HEK293T (cell line): ENCODE results near the gene ANKRD65.

Source experiments
- CTCF ChIA-PET: fragments of 350-600 bp; formaldehyde crosslinking; extraction: SDS; loops from one replicate; lab custom pipeline; 2021; ENCODE audit warnings: antibody characterized with exemption, inconsistent platforms; lab: Yijun Ruan, JAX
- POLR2A ChIA-PET: fragments of 350-600 bp; formaldehyde crosslinking; extraction: SDS; loops from one replicate; lab custom pipeline; 2020; ENCODE audit warnings: antibody characterized with exemption, inconsistent platforms; lab: Yijun Ruan, JAX
- DNase-seq: peaks from one replicate; pipeline ENCODE4 v3.0.0; 2012; ENCODE audit warnings: mixed read lengths; ENCODE audit errors: extremely low spot score
- ARNT ChIP-seq: fragments of 450-650 bp; IDR thresholded peaks from 2 replicates; pipeline ENCODE4 v1.6.1; 2017; ENCODE audit warnings: mild to moderate bottlenecking
- BHLHE40 ChIP-seq: fragments of 450-650 bp; IDR thresholded peaks from 2 replicates; pipeline ENCODE4 v1.6.1; 2016; ENCODE audit warnings: mild to moderate bottlenecking, moderate library complexity, borderline replicate concordance
- CTBP1 ChIP-seq: fragments of 450-650 bp; IDR thresholded peaks from 2 replicates; pipeline ENCODE4 v1.6.1; 2016; ENCODE audit warnings: borderline replicate concordance
- ELF4 ChIP-seq: fragments of 450-650 bp; IDR thresholded peaks from 2 replicates; pipeline ENCODE4 v1.6.1; 2017; ENCODE audit warnings: antibody characterized with exemption
- FOXA1 ChIP-seq: fragments of 450-650 bp; IDR thresholded peaks from 2 replicates; pipeline ENCODE4 v1.6.1; 2016; ENCODE audit warnings: mild to moderate bottlenecking
- FOXK2 ChIP-seq: fragments of 450-650 bp; IDR thresholded peaks from 2 replicates; pipeline ENCODE4 v1.6.1; 2016; ENCODE audit warnings: mild to moderate bottlenecking
- FOXM1 ChIP-seq: fragments of 450-650 bp; IDR thresholded peaks from 2 replicates; pipeline ENCODE4 v1.6.1; 2017; ENCODE audit warnings: mild to moderate bottlenecking, borderline replicate concordance
- HDGF ChIP-seq: fragments of 450-650 bp; IDR thresholded peaks from 2 replicates; pipeline ENCODE4 v1.6.1; 2017; ENCODE audit warnings: antibody characterized with exemption, borderline replicate concordance
- L3MBTL2 ChIP-seq: fragments of 450-650 bp; conservative IDR thresholded peaks from 2 replicates; pipeline ENCODE4 v1.6.1; 2016; ENCODE audit warnings: mild to moderate bottlenecking
- LEF1 ChIP-seq: fragments of 450-650 bp; IDR thresholded peaks from 2 replicates; pipeline ENCODE4 v1.6.1; 2017; ENCODE audit warnings: mild to moderate bottlenecking, borderline replicate concordance
- NFRKB ChIP-seq: fragments of 450-650 bp; IDR thresholded peaks from 2 replicates; pipeline ENCODE4 v1.6.1; 2016; ENCODE audit warnings: mild to moderate bottlenecking, moderate library complexity
- SP1 ChIP-seq: fragments of 450-650 bp; IDR thresholded peaks from 2 replicates; pipeline ENCODE4 v1.6.1; 2017
- SUZ12 ChIP-seq: fragments of 450-650 bp; IDR thresholded peaks from 2 replicates; pipeline ENCODE4 v1.6.1; 2016; ENCODE audit warnings: mild to moderate bottlenecking
- TARDBP ChIP-seq: fragments of 450-650 bp; IDR thresholded peaks from 2 replicates; pipeline ENCODE4 v1.6.1; 2016
- ZNF384 ChIP-seq: fragments of 450-650 bp; IDR thresholded peaks from 2 replicates; pipeline ENCODE4 v1.6.1; 2016
- TF ChIP-seq, protein P1 (sequence below): fragments of 450-650 bp; IDR thresholded peaks from 2 replicates; pipeline ENCODE4 v1.6.1; 2016

Gene ANKRD65

DNA sequence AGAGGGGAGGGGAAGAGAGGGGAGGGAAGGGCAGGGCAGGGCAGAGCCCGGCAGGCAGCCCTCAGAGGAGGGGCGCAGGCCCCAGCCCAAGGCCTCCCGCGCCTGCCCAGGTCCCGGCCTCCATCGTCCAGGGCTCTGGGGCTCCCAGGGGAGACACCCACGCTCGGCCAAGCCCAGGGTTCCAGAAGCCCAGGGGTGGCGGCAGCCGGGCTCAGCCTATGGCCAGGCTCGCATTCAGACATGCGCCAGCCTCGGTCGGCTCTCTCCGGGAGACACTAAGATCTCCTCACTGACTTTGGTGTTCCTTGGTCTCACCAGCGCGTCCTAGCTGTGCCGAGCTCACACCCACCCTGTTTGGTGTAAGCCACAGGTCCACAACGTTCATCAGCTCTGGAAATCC lies 7.1 kb upstream of the ANKRD65 start:
- POLR2A ChIA-PET, result no interaction called here
- peak; percentile 5 for DNase-seq
- CTCF ChIA-PET, result no interaction called here
- TF ChIP-seq SUZ12 (no peak), HDGF (no peak), NFRKB (no peak), LEF1 (no peak), L3MBTL2 (no peak), SP1 (no peak), ELF4 (no peak), FOXM1 (no peak), FOXA1 (no peak), TARDBP (no peak), BHLHE40 (no peak), ARNT (no peak), CTBP1 (no peak)

DNA sequence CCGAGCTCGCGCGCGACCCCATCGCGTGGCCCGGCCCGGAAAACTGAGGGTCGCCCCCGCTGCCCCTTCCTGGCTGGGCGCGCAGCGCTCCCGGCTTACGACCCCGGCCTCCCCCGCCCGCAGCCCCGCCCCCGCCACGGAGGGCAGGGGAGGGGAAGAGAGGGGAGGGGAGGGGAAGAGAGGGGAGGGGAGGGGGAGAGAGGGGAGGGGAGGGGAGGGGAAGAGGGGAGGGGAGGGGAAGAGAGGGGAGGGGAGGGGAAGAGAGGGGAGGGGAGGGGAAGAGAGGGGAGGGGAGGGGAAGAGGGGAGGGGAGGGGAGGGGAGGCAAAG lies 6.7 kb upstream of the ANKRD65 start:
- CTCF ChIA-PET, result no interaction called here
- no peak for TF ChIP-seq BHLHE40
- TF ChIP-seq LEF1, result no peak
- TF ChIP-seq, protein P1, sequence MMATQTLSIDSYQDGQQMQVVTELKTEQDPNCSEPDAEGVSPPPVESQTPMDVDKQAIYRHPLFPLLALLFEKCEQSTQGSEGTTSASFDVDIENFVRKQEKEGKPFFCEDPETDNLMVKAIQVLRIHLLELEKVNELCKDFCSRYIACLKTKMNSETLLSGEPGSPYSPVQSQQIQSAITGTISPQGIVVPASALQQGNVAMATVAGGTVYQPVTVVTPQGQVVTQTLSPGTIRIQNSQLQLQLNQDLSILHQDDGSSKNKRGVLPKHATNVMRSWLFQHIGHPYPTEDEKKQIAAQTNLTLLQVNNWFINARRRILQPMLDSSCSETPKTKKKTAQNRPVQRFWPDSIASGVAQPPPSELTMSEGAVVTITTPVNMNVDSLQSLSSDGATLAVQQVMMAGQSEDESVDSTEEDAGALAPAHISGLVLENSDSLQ, result no peak
- TF ChIP-seq FOXM1, result no peak
- no peak for TF ChIP-seq SP1
- TF ChIP-seq FOXA1, result no peak
- TF ChIP-seq CTBP1, result no peak
- no peak for TF ChIP-seq FOXK2
- no peak for TF ChIP-seq SUZ12
- TF ChIP-seq HDGF, result no peak
- no peak for TF ChIP-seq ZNF384
- TF ChIP-seq NFRKB, result no peak
- TF ChIP-seq L3MBTL2, result no peak
- TF ChIP-seq ARNT, result no peak
- no peak for TF ChIP-seq ELF4
- no peak for TF ChIP-seq TARDBP

DNA sequence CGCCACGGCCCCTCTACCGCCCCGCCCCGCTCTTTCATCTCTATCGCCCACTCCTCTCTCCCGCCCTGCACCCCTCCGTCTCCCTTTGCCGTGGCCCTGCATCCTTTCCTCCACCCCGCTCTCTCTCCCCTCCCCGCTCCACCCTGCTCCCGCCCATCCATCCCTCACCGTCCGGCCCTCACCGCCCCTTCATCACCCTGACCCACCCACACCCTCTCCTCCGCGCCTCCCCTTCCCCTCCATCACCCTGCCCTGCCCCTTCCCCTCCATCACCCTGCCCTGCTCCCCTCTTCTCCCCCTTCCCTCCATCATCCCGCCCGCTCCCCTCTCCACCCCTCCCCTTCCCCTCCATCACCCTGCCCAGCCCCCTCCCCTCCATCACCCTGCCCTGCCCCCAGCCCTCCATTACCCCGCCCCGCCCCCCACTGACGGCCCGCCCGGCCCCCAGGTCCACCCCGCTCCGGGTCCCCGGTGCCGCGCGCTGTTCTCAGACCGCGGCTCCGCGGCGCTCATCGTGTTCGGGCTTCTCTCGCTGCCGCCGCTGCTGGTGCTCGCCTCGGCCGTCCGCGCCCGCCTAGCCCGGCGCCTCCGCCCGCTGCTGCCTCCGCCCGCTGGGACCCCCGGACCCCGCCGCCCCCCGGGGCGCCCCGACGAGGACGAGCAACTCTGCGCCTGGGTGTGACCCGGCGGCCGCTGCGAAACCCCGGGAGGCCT lies 6.2 kb upstream of the ANKRD65 start:
- CTCF ChIA-PET, result no interaction called here
- no peak for TF ChIP-seq BHLHE40
- no peak for TF ChIP-seq SUZ12
- no peak for TF ChIP-seq FOXK2
- TF ChIP-seq, protein P1, result no peak
- no peak for TF ChIP-seq ARNT
- TF ChIP-seq NFRKB, result no peak
- TF ChIP-seq FOXM1, result no peak
- POLR2A ChIA-PET, result no interaction called here
- peak; percentile 17 for DNase-seq

More for the DNA sequence above, 6.7 kb upstream of the ANKRD65 start:
- POLR2A ChIA-PET, result no interaction called here
- no peak for DNase-seq

DNA sequence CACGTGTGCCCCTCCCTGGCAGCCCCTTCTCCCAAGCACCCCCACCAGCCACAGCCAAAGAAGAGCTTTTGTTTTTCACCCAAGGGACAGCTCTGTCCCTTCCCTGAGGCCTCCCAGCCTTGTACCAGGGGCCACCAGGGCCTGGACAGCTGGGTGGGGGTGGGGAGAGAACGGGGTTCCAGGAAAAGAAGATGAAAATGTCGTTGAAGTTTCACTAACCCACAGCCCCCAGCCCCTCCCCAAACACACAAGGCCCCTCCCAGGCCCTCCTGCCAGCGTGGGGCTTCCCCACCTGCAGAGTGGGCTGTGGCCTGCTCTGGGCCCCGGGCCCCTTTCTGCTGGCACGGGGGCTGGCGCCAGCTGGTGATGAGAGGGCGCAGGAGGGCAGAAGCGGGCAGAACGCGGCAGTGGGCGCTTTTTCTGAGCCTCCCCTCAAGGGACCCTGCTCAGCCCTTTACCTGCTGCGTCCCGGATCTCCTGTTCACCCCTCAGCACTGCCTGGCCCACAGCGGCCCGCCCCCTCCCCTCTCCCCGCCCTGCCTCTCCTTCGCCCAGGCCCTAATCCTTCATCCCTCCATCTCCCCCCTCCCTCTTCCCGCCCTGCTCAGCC lies 5.5 kb upstream of the ANKRD65 start:
- peak; percentile 10 for DNase-seq
- ChIA-PET CTCF (no interaction called here), POLR2A (interaction anchor here (1.3 kb wide), 1 partner anchor 19 kb away, joined by 6 read pairs; the partner anchor contains the start of gene MRPL20)
- TF ChIP-seq HDGF, result no peak
- TF ChIP-seq TARDBP, result no peak
- TF ChIP-seq ARNT, result no peak
- no peak for TF ChIP-seq L3MBTL2

DNA sequence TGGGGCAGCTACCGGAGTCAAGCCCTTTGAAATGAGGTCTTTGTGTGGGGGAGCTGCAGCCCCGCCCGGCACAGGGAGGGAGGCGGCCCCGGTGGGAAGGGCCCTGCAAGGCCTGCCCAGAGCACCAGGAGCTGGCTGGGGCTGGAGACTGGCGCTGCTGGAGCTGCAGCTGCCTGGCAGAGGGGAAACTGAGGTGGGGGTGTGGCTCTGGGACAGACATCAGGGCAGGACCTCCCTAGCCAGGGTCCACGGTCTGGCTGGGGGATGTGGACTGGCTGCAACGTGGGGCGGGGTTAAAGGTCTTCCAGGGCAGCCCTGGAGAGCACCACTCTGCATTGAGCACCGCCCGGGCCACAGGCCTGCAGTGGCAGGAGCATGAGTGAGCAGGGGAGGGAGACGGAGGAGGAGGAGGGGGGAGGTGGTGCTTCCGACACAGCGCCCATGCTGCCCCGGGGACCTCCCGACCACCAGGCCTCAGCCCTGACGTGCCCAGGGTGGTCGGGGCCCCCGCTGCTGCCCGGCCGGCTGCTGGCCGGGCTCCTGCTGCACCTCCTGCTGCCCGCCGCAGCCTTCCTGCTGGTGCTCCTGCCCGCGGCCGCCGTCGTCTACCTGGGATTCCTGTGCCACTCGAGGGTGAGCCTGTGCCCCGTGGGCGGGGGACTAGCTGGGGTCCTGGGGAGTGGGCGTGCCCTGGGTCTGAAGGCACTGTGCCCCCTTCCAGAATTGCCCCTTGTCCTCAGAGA lies 4.8 kb upstream of the ANKRD65 start:
- CTCF ChIA-PET, result interaction anchor here (0.6 kb wide), 1 partner anchor 10 kb away, joined by 3 read pairs; no protein-coding TSS in a partner anchor
- POLR2A ChIA-PET, result interaction anchor here (1.3 kb wide), 1 partner anchor 18 kb away, joined by 6 read pairs; the partner anchor contains the start of gene MRPL20
- no peak for DNase-seq

More for the DNA sequence above, 4.8 kb upstream of the ANKRD65 start:
- TF ChIP-seq BHLHE40 (no peak), L3MBTL2 (no peak), CTBP1 (no peak), ZNF384 (no peak), ARNT (no peak), FOXA1 (no peak), TARDBP (no peak), SUZ12 (no peak), NFRKB (no peak), FOXM1 (no peak), FOXK2 (no peak)
- TF ChIP-seq, protein P1, result no peak
